ENCODE measurements around the gene TTC38.

DNA sequence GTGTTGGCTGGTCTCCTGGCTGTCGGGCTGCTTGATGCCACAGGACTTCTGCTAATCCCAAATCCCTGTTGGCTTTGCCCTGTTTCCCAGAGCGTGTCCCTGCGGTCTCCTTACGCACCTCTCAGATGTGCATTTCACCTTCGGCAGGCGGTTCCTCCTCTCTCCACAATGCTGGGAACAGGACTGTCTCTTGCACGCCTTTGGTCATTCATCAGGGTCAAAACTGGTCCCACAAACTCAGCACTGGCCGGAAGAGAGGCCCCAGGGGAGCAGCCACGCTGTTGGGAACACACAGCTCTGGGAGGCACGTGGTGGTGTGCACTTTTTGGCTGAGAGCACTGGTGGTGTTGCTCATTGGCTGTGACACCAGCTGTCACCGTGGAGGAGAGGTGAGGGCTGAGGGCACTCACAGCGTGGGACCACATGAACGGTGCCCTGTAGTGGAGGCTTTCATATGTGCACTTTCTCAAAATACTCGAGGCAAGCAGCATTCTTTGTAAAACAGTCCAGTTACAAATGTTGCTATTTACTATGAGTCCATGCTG lies 52.4 kb downstream of the TTC38 start:
- TF ChIP-seq, protein P1, sequence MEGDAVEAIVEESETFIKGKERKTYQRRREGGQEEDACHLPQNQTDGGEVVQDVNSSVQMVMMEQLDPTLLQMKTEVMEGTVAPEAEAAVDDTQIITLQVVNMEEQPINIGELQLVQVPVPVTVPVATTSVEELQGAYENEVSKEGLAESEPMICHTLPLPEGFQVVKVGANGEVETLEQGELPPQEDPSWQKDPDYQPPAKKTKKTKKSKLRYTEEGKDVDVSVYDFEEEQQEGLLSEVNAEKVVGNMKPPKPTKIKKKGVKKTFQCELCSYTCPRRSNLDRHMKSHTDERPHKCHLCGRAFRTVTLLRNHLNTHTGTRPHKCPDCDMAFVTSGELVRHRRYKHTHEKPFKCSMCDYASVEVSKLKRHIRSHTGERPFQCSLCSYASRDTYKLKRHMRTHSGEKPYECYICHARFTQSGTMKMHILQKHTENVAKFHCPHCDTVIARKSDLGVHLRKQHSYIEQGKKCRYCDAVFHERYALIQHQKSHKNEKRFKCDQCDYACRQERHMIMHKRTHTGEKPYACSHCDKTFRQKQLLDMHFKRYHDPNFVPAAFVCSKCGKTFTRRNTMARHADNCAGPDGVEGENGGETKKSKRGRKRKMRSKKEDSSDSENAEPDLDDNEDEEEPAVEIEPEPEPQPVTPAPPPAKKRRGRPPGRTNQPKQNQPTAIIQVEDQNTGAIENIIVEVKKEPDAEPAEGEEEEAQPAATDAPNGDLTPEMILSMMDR (IDR thresholded peaks at IDR 0.05), result no peak
- TF ChIP-seq POLR2A (IDR thresholded peaks at IDR 0.05), result no peak

All from esophagus squamous epithelium (tissue), 4 donors.